Fibroblast of lung (primary cell): Measurements from ENCODE around the gene EMB. TPM values are rescaled to one million over a fixed set of nuclear protein-coding genes. Genes with fewer than 3 reads are reported as not detected.

Experiments used
- DNase-seq, 2 donors: peaks; one replicate each; pipeline versions ENCODE4 v3.0.0 to v3.0.0-alpha.2; 2010; ENCODE audit warnings: low read depth in 2 of 2
- H2AFZ ChIP-seq: 2 replicates; pipeline ENCODE4 v1.5.1; 2012; ENCODE audit warnings: low read length, control low read depth, inconsistent platforms
- H3K27ac ChIP-seq: 2 replicates; pipeline ENCODE4 v1.5.1; 2011; ENCODE audit warnings: low read length, control low read depth; ENCODE audit not compliant: insufficient read depth
- H3K27me3 ChIP-seq: 2 replicates; pipeline ENCODE4 v1.5.1; 2011; ENCODE audit warnings: mild to moderate bottlenecking, low read length; ENCODE audit not compliant: control insufficient read depth, insufficient read depth
- H3K36me3 ChIP-seq: 2 replicates; pipeline ENCODE4 v1.5.1; 2011; ENCODE audit warnings: low read length; ENCODE audit not compliant: control insufficient read depth, insufficient read depth
- H3K4me1 ChIP-seq: 2 replicates; pipeline ENCODE4 v1.5.1; 2011; ENCODE audit warnings: low read length; ENCODE audit not compliant: control insufficient read depth, insufficient read depth; ENCODE audit errors: extremely low read depth
- H3K4me2 ChIP-seq: 2 replicates; pipeline ENCODE4 v1.5.1; 2011; ENCODE audit warnings: low read length, control low read depth; ENCODE audit not compliant: insufficient read depth; ENCODE audit errors: extremely low read depth
- H3K4me3 ChIP-seq, 4 experiments: fragments of 200-600 bp in 1 of 4; sonication (generic) in 1 of 4; replicated peaks in 1 of 4; 2 replicates each; pipeline ENCODE4 v1.5.1; 2011 to 2016; ENCODE audit warnings: low read length in 4 of 4, low read depth in 3 of 4, mild to moderate bottlenecking in 3 of 4, control low read depth in 2 of 4, inconsistent platforms in 1 of 4, mixed read lengths in 1 of 4; ENCODE audit not compliant: insufficient read depth in 1 of 4; ENCODE audit errors: control extremely low read depth in 1 of 4
- H3K79me2 ChIP-seq: 2 replicates; pipeline ENCODE4 v1.5.1; 2012; ENCODE audit warnings: mild to moderate bottlenecking, low read length, inconsistent platforms; ENCODE audit not compliant: control insufficient read depth, insufficient read depth
- H3K9ac ChIP-seq: 2 replicates; pipeline ENCODE4 v1.5.1; 2011; ENCODE audit warnings: mild to moderate bottlenecking, low read length, control low read depth; ENCODE audit not compliant: insufficient read depth
- H3K9me3 ChIP-seq: 2 replicates; pipeline ENCODE4 v1.5.1; 2012; ENCODE audit warnings: low read depth, low read length; ENCODE audit not compliant: control insufficient read depth, insufficient read depth
- H4K20me1 ChIP-seq: 2 replicates; pipeline ENCODE4 v1.5.1; 2011; ENCODE audit warnings: low read length; ENCODE audit not compliant: control insufficient read depth, insufficient read depth; ENCODE audit errors: extremely low read depth
- CTCF ChIP-seq, 2 donors: IDR thresholded peaks in 1 of 2; conservative IDR thresholded peaks in 1 of 2; 1 replicate in 1 of 2; 2 replicates in 1 of 2; pipeline ENCODE4 v1.5.1; 2011 to 2012; ENCODE audit warnings: low read length in 2 of 2, control low read depth in 1 of 2, inconsistent platforms in 1 of 2, low read depth in 1 of 2, mild to moderate bottlenecking in 1 of 2
- EZH2 ChIP-seq: IDR thresholded peaks from 2 replicates; pipeline ENCODE4 v1.5.1; 2012; ENCODE audit warnings: low read length, control low read depth, mild to moderate bottlenecking; ENCODE audit errors: missing control alignments
- polyA plus RNA-seq, 2 donors: library from polyadenylated mRNA; depleted of rRNA in 1 of 2; stranded (reverse) in 1 of 2; unstranded in 1 of 2; fragments of >200 nt; gene quantifications; 2 replicates each; pipeline ENCODE4 v1.2.1, GENCODE V29; 2011 to 2012; ENCODE audit warnings: missing spikeins in 1 of 2
- total RNA-seq: library from RNA; depleted of rRNA; stranded (reverse); fragments of >200 nt; gene quantifications from 2 replicates; pipeline ENCODE4 v1.2.1, GENCODE V29; 2014

EMB gene
- total and polyA plus RNA-seq, 2 donors (not counting 1 experiment from before 2014, with no cell fraction given) = 5.5 to 11.6 TPM

DNA sequence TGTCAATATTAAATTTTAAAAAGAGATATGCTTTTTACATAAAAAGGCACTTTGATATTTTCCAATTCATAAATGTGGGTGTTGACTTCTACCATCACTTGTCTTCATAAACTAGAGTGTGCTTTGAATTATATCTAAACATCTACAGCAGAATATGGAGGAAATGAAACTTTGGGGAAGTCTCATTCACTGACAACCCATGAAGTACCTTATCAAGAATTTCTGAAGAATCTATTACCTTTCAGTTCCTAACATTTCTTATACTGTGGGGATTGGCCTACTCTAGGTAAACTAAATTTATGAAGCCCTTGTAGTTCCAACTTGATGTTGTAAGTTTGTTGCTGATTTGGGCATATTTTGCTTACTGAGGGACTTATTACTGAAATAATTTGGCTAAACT is 81.9 kb downstream of the EMB start:
- Histone ChIP-seq H3K4me1 (no peaks in the 10 kb centered on the region), H3K4me3 (no peak overlapping the region), H3K4me2 (no peak overlapping the region), H3K9ac (no peak overlapping the region), H3K79me2 (no peaks in the 10 kb centered on the region), H4K20me1 (no peaks in the 10 kb centered on the region), H2AFZ (no peak overlapping the region), H3K36me3 (no peaks in the 10 kb centered on the region), H3K27ac (no peak overlapping the region), H3K9me3 (no peaks in the 10 kb centered on the region), H3K27me3 (no peaks in the 10 kb centered on the region)
- TF ChIP-seq CTCF (conservative IDR thresholded peaks at IDR 0.05 in 1 of 2, IDR thresholded peaks at IDR 0.05 in 1 of 2; ENCODE audit: low read depth in 1 of 2, low read length in 2 of 2) (no peak), EZH2 (no peak)
- no peak for DNase-seq

DNA sequence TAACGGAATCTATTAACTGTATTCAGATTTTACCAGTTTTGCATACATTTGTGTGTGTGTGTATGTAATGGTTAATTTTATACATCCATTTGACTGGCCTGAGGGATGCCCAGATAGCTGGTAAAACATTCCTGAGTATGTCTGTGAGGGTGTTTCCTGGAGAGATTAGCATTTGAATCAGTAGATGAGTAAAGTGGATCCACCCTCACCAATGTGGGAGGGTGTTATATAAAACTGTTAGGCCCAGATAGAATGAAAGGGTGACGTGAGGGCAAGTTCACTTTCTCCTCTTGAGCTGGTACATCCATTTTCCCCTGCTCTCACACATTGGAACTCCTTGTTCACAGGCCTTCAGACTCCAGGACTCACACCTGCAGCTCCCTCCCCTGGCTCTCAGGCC is 88.7 kb downstream of the EMB start:
- no peak overlapping the region for H3K4me2 ChIP-seq

More for the DNA sequence above, 88.7 kb downstream of the EMB start:
- no peak overlapping the region for H3K27ac ChIP-seq
- H2AFZ ChIP-seq = no peak overlapping the region
- H3K27me3 ChIP-seq = no peaks in the 10 kb centered on the region
- no peak overlapping the region for H3K4me3 ChIP-seq
- H3K9ac ChIP-seq = no peak overlapping the region
- H3K9me3 ChIP-seq = no peaks in the 10 kb centered on the region
- no peaks in the 10 kb centered on the region for H3K4me1 ChIP-seq
- no peaks in the 10 kb centered on the region for H3K36me3 ChIP-seq
- TF ChIP-seq EZH2 (no peak), CTCF (conservative IDR thresholded peaks at IDR 0.05 in 1 of 2, IDR thresholded peaks at IDR 0.05 in 1 of 2; ENCODE audit: low read depth in 1 of 2, low read length in 2 of 2) (no peak)
- H4K20me1 ChIP-seq = no peaks in the 10 kb centered on the region
- no peaks in the 10 kb centered on the region for H3K79me2 ChIP-seq
- no peak for DNase-seq

Other genes with a start within 250 kb of the EMB start
- gene PARP8, start 225.3 kb upstream of the EMB start, total RNA-seq = 12.1 and 24.6 TPM in 2 replicates
- 13.8 and 14.2 TPM in 2 replicates for gene PARP8, start 225.3 kb upstream of the EMB start, polyA plus RNA-seq